Activated naive CD8-positive, alpha-beta T cell treated with anti-CD3 and anti-CD28 coated beads, Interleukin-2, amount 50 U/mL, for 24 hours (primary cell): ENCODE results near the gene JMJD4.
"Not testable (repeated sequence)": the region's sequence is repeated elsewhere in the genome, so short reads cannot be mapped to it uniquely, and the experiment has no call there.

ENCODE experiments used
- ATAC-seq: fragments of 150-1000 bp; cut with Tn5 transposase; one replicate; pipeline ENCODE4 v1.10.0; 2021
- DNase-seq: peaks from one replicate; pipeline ENCODE4 v3.0.0; 2021
- H3K27ac Mint-ChIP-seq: one replicate; pipeline ENCODE4 v1.8.0; 2021; ENCODE audit warnings: mild to moderate bottlenecking, mixed read lengths
- H3K27me3 Mint-ChIP-seq: one replicate; pipeline ENCODE4 v1.8.0; 2021; ENCODE audit warnings: mixed read lengths
- H3K36me3 Mint-ChIP-seq: one replicate; pipeline ENCODE4 v1.8.0; 2021; ENCODE audit warnings: low read depth, mixed read lengths
- H3K4me1 Mint-ChIP-seq: one replicate; pipeline ENCODE4 v1.8.0; 2021; ENCODE audit warnings: mixed read lengths
- H3K4me3 Mint-ChIP-seq: one replicate; pipeline ENCODE4 v1.8.0; 2021; ENCODE audit warnings: mild to moderate bottlenecking, moderate library complexity, mixed read lengths
- H3K9me3 Mint-ChIP-seq: one replicate; pipeline ENCODE4 v1.8.0; 2021; ENCODE audit warnings: mixed read lengths

Gene JMJD4

DNA sequence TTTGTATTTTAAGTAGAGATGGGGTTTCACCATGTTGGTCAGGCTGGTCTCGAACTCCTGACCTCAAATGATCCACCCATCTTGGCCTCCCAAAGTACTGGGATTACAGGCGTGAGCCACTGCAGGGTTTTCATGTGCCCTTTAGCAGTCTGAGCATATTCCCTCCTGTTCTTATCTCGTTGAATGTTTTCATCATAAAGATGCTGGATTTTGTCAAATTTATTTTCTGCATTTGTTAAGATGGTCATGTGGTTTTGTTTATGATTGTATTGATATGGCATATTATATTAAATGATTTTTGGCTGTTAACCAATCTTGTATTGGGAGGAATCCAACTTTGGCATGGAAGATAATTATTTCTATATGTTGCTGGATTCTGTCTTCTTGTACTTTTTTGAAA lies 8.8 kb downstream of the JMJD4 start:
- peaks cover 27% of the 10 kb centered on the region for H3K4me1 Mint-ChIP-seq
- DNase-seq (no peak), ATAC-seq (no peak)
- peaks cover 29% of the 10 kb centered on the region for H3K9me3 Mint-ChIP-seq
- peaks cover 10% of the 10 kb centered on the region for H3K36me3 Mint-ChIP-seq
- peaks cover 12% of the 10 kb centered on the region for H3K27me3 Mint-ChIP-seq
- H3K4me3 Mint-ChIP-seq = no peak overlapping the region
- H3K27ac Mint-ChIP-seq = no peak overlapping the region

DNA sequence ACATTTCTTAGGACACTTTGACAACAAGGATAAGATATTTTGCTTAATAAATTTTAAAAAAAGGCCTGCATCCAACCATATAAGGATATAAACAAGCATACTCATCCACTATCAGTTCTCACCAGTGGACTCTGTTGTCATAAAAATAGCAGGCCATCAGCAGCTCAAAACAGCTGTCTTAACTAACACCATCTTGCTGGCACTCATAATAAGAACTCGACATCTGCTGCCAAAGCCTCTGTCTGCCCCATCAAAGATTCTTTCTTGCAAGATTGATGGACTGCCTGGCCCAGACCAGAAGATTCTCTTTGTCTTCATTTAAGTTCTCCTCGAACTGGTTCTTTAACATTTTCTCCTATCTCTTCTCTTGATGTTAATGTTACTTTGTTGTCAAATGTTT lies 10.1 kb downstream of the JMJD4 start:
- Mint-ChIP-seq H3K9me3 (peaks cover 41% of the 10 kb centered on the region), H3K27me3 (peaks cover 12% of the 10 kb centered on the region)

DNA sequence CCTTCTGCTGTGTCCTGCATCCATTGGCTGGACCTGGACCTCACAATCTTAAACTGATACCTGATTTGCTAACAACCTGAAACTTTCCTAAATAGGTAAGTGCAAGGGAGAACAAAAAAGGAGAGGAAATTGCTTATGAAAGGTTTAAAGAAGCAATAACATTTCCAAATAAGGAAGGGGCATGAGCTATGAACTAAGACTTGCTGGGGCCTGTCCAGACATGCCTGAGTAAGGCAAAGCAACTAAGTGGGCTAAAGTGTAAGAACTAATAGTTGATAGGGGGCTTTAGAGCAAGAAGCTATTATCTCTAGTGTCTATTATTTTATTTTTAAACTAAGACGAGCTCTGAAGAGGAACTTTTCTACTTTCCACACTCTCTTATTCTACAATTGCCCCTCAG lies 11.6 kb downstream of the JMJD4 start:
- no peak for DNase-seq
- Mint-ChIP-seq H3K4me3 (no peak overlapping the region), H3K4me1 (peaks cover 11% of the 10 kb centered on the region), H3K27ac (no peak overlapping the region), H3K27me3 (peaks cover 12% of the 10 kb centered on the region), H3K36me3 (peaks cover 24% of the 10 kb centered on the region), H3K9me3 (peaks cover 54% of the 10 kb centered on the region)
- ATAC-seq = no peak

More for the DNA sequence above, 10.1 kb downstream of the JMJD4 start:
- H3K4me3 Mint-ChIP-seq = no peak overlapping the region
- H3K36me3 Mint-ChIP-seq = peaks cover 17% of the 10 kb centered on the region
- no peak for ATAC-seq
- DNase-seq = no peak
- H3K4me1 Mint-ChIP-seq = peaks cover 23% of the 10 kb centered on the region
- H3K27ac Mint-ChIP-seq = no peak overlapping the region

DNA sequence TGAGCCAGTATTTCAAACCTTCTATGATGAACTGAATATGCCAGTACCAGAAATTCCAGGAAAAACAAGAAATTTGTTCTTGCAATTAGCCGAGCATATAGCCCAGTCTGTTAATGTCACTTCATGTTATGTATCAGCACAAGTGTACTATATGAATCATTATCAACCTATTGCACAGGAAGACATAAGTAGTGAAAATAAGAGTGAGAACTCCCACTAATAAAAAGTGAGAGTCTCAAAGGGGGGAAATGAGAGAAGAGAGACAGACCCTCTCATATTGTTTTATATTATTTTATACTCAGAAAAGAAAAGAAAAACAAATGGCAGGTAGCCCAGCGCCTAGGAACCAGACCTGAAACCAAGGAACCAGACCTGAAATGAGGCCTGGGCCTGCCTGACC lies 16.2 kb downstream of the JMJD4 start:
- ATAC-seq = no peak
- Mint-ChIP-seq H3K27ac (no peak overlapping the region), H3K4me1 (no peaks in the 10 kb centered on the region)

DNA sequence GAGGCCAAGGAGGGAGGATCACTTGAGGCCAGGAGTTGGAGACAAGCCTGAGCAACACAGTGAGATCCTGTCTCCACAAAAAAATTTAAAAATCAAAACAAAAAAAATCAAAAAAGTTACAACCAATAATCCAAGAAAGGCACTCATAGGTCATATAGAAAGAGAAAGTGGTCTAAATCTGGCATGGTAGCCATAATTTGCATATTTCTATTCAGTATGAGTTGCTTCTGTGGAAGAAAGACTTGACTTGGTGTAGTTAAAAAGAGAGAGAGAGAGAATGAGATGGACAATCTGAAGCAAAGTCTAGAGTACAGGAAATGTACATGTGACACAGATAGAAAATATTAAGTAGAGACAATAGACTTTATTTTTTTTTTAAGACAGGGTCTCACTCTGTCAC lies 22.5 kb downstream of the JMJD4 start:
- ATAC-seq (no peak), DNase-seq (no peak)
- H3K9me3 Mint-ChIP-seq = peaks cover 55% of the 10 kb centered on the region
- H3K4me1 Mint-ChIP-seq = peaks cover 4% of the 10 kb centered on the region
- no peak overlapping the region for H3K4me3 Mint-ChIP-seq
- H3K27ac Mint-ChIP-seq = no peak overlapping the region
- peaks cover 14% of the 10 kb centered on the region for H3K36me3 Mint-ChIP-seq
- H3K27me3 Mint-ChIP-seq = peaks cover 2% of the 10 kb centered on the region

More for the DNA sequence above, 16.2 kb downstream of the JMJD4 start:
- no peak overlapping the region for H3K4me3 Mint-ChIP-seq
- peaks cover 2% of the 10 kb centered on the region for H3K27me3 Mint-ChIP-seq
- H3K9me3 Mint-ChIP-seq = peaks cover 79% of the 10 kb centered on the region
- peaks cover 35% of the 10 kb centered on the region for H3K36me3 Mint-ChIP-seq
- no peak for DNase-seq

DNA sequence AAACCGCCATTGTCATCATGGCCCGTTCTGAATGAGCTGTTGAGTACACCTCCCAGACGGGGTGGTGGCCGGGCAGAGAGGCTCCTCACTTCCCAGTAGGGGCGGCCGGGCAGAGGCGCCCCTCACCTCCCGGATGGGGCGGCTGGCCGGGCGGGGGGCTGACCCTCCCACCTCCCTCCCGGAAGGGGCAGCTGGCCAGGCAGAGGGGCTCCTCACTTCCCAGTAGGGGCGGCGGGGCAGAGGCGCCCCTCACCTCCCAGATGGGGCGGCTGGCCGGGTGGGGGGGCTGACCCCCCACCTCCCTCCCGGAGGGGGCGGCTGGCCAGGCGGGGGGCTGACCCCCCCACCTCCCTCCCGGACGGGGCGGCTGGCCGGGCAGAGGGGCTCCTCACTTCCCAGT lies 24.6 kb downstream of the JMJD4 start:
- ATAC-seq, H3K4me3 Mint-ChIP-seq, DNase-seq, H3K27me3 Mint-ChIP-seq, H3K27ac Mint-ChIP-seq, H3K4me1 Mint-ChIP-seq: not testable (repeated sequence)
- H3K9me3 Mint-ChIP-seq = peaks cover 40% of the 10 kb centered on the region
- peaks cover 10% of the 10 kb centered on the region for H3K36me3 Mint-ChIP-seq

DNA sequence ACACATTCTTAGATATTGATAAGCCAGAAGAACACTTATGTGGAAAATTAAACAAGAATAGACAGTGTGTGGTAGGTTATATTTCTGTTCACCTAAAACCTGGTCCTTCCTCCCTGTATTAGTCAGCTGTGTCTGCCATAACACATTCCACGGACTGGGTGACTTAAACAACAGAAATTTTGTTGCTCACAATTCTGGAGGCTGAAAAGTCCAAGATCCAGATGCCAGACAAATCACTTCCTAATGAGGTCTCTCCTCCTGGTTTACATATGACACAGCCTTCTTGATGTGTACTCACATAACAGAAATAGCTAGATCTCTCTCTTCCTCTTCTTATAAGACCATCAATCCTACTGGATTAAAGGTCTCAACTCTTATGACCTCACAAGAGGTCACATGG lies 25.7 kb downstream of the JMJD4 start:
- H3K36me3 Mint-ChIP-seq = peaks cover 9% of the 10 kb centered on the region
- H3K27me3 Mint-ChIP-seq = no peaks in the 10 kb centered on the region
- peaks cover 6% of the 10 kb centered on the region for H3K4me1 Mint-ChIP-seq
- no peak for ATAC-seq
- peaks cover 37% of the 10 kb centered on the region for H3K9me3 Mint-ChIP-seq
- H3K4me3 Mint-ChIP-seq = no peak overlapping the region
- no peak for DNase-seq
- H3K27ac Mint-ChIP-seq = no peak overlapping the region

DNA sequence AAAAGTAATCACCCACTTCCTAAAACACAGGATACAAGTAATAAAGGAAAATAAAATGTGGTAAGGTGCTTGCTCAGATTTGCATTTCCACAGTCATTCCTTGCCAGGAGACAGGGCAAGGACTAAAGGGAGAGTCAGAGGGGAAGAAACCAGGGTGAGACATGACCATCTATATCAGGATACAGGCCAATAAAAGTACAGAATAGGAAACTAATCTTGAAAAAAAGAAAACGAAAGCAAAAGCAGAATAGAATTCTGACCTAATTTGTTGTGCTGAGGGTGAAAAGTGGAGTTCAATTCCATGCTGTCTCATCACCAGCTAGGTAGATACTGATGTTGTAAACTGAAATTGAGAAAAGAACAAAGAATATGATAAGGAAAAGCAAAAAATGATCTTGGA lies 27.3 kb downstream of the JMJD4 start:
- H3K9me3 Mint-ChIP-seq = peaks cover 45% of the 10 kb centered on the region
- H3K27me3 Mint-ChIP-seq = no peaks in the 10 kb centered on the region
- peaks cover 6% of the 10 kb centered on the region for H3K4me1 Mint-ChIP-seq
- ATAC-seq (peak; percentile 33), DNase-seq (no peak)
- H3K27ac Mint-ChIP-seq = no peak overlapping the region
- no peak overlapping the region for H3K4me3 Mint-ChIP-seq
- peaks cover 7% of the 10 kb centered on the region for H3K36me3 Mint-ChIP-seq

DNA sequence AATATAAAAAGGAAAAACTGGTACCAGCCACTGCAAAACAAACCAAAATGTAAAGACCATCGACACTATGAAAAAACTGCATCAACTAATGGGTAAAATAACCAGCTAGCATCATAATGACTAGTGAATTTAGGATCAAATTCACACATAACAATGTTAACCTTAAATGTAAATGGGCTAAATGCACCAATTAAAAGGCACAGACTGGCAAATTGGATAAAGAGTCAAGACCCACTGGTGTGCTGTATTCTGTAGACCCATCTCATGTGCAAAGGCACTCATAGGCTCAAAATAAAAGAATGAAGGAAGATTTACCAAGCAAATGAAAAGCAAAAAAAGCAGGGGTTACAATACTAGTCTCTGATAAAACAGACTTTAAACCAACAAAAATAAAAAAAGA lies 33.5 kb downstream of the JMJD4 start:
- ATAC-seq, H3K4me1 Mint-ChIP-seq, H3K27ac Mint-ChIP-seq, DNase-seq, H3K4me3 Mint-ChIP-seq, H3K27me3 Mint-ChIP-seq: not testable (repeated sequence)
- H3K9me3 Mint-ChIP-seq = peaks cover 52% of the 10 kb centered on the region
- H3K36me3 Mint-ChIP-seq = peaks cover 16% of the 10 kb centered on the region

DNA sequence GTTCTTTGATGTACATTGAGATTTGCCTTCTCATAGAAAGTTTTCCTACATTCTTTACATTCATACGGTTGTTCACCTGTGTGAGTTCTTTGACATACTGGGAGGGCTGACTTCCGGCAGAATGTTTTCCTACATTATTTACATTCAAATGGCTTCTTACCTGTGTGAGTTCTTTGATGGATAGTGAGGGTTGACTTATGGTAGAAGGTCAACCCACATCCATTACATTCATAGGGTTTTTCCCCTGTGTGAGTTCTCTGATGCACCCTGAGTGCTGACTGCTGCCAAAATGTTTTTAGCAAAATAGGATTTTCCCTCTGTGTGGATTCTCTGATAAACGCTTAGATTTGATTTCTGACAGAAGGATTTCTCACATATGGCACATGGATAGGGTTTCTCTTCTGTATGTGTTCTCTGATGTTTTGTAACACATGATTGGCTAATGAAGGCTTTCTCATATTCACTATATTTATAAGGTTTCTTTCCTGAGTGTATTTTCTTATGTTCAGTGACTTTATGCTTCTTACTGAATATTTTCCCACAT lies 37.7 kb downstream of the JMJD4 start:
- Mint-ChIP-seq H3K9me3 (peaks cover 41% of the 10 kb centered on the region), H3K4me3 (no peak overlapping the region), H3K27ac (no peak overlapping the region), H3K4me1 (no peaks in the 10 kb centered on the region), H3K36me3 (peaks cover 17% of the 10 kb centered on the region), H3K27me3 (no peaks in the 10 kb centered on the region)
- DNase-seq = no peak
- ATAC-seq = no peak

DNA sequence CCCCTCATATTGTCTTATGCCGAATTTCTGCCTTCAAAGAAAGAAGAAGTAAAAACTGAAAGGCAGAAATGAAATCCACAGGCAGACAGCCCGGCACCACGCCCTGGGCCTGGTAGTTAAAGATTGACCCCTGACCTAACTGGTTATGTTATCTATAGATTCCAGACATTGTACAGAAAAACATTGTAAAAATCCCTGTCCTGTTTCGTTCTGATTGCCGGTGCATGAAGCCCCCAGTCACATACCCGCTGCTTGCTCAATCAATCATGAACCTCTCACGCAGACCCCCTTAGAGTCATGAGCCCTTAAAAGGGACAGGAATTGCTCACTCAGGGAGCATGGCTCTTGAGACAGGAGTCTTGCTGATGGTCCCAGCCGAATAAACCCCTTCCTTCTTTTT lies 49.3 kb downstream of the JMJD4 start:
- Mint-ChIP-seq H3K4me1 (no peaks in the 10 kb centered on the region), H3K36me3 (peaks cover 15% of the 10 kb centered on the region), H3K9me3 (peaks cover 63% of the 10 kb centered on the region), H3K27ac (no peak overlapping the region), H3K27me3 (no peaks in the 10 kb centered on the region), H3K4me3 (no peak overlapping the region)
- ATAC-seq = no peak
- no peak for DNase-seq
